ENCODE measurements around the gene ADCYAP1R1.

Gene ADCYAP1R1

GRCh38 chr7:31079126-31079823 is 27.2 kb downstream of the ADCYAP1R1 start:
- DNase-seq (ENCODE audit: insufficient read length, low spot score), result no peak
- TF ChIP-seq PAX5 (IDR thresholded peaks at IDR 0.05; ENCODE audit: insufficient read depth, low read length, severe bottlenecking) (no peak), POLR2AphosphoS5 (IDR thresholded peaks at IDR 0.05; ENCODE audit: low read depth, low read length) (no peak), SPI1 (IDR thresholded peaks at IDR 0.05; ENCODE audit: low read depth, low read length) (no peak), POU2F2 (IDR thresholded peaks at IDR 0.05; ENCODE audit: low read depth, low read length) (no peak), POLR2A (IDR thresholded peaks at IDR 0.05; ENCODE audit: low read depth, low read length) (no peak), TAF1 (IDR thresholded peaks at IDR 0.05; ENCODE audit: low read depth, low read length) (no peak)

DNA sequence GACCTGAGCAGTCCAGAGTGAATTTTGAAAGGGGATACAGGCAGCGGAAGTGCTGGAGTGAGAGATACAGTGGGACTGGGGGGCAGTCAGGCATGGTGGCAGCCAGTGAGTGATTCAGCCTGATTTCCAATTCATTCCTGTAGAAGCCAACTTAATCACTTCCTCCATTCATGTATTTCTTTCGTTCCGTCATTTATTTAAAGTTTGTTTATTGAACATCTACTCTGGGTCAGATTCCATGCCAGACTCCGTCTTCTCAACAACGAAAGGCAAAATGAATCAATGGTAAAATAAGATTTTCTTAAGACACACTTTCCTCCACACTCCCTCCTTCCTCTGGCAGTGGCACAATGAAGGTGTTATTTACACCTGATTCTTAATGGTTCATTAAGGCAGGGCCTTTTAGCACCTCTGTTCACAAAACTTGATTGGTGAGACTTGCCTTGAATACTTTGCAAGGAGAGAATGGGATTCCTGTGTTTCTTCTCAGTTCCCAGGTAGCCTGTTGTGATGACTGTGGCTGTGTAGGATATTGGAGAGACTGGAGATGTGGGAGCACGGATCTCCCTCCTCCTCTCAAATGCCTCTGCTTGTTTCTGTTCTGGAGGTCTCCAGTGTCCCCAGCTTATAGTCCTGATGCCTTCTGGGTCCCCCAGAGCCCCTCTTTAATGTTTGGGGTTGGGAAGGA is 27.9 kb downstream of the ADCYAP1R1 start:
- no peak for FAIRE-seq

More at GRCh38 chr7:31079126-31079823, 27.2 kb downstream of the ADCYAP1R1 start:
- FAIRE-seq, result no peak

DNA sequence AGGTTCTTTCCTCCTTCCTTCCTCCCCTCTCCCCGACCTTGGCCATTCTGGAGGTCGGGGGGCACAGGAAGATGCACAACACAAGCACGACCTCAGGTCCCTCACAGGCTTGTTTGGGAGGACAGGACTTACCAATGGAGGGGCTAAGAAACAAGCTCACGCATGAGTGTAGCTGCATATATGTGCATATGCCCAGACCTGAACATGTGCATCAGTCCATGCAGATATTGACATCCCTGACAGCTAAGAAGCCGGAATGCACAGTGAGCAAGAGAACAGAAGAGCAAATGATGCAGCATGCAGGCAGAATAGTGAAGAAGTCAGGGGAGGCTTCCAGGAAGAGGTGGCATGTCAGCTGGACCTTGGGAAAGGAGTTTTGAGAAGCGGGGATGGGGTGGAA is 28.7 kb downstream of the ADCYAP1R1 start:
- TF ChIP-seq PAX5 (IDR thresholded peaks at IDR 0.05; ENCODE audit: insufficient read depth, low read length, severe bottlenecking) (no peak), POLR2A (IDR thresholded peaks at IDR 0.05; ENCODE audit: low read depth, low read length) (no peak), POLR2AphosphoS5 (IDR thresholded peaks at IDR 0.05; ENCODE audit: low read depth, low read length) (no peak), TAF1 (IDR thresholded peaks at IDR 0.05; ENCODE audit: low read depth, low read length) (no peak), POU2F2 (IDR thresholded peaks at IDR 0.05; ENCODE audit: low read depth, low read length) (no peak), SPI1 (IDR thresholded peaks at IDR 0.05; ENCODE audit: low read depth, low read length) (no peak)
- FAIRE-seq (no peak), DNase-seq (ENCODE audit: insufficient read length, low spot score) (no peak)

More for the DNA sequence above, 27.9 kb downstream of the ADCYAP1R1 start:
- DNase-seq (ENCODE audit: insufficient read length, low spot score), result no peak
- TF ChIP-seq PAX5 (IDR thresholded peaks at IDR 0.05; ENCODE audit: insufficient read depth, low read length, severe bottlenecking), result no peak
- no peak for TF ChIP-seq TAF1 (IDR thresholded peaks at IDR 0.05; ENCODE audit: low read depth, low read length)
- no peak for TF ChIP-seq POU2F2 (IDR thresholded peaks at IDR 0.05; ENCODE audit: low read depth, low read length)
- no peak for TF ChIP-seq POLR2AphosphoS5 (IDR thresholded peaks at IDR 0.05; ENCODE audit: low read depth, low read length)
- no peak for TF ChIP-seq SPI1 (IDR thresholded peaks at IDR 0.05; ENCODE audit: low read depth, low read length)
- no peak for TF ChIP-seq POLR2A (IDR thresholded peaks at IDR 0.05; ENCODE audit: low read depth, low read length)

DNA sequence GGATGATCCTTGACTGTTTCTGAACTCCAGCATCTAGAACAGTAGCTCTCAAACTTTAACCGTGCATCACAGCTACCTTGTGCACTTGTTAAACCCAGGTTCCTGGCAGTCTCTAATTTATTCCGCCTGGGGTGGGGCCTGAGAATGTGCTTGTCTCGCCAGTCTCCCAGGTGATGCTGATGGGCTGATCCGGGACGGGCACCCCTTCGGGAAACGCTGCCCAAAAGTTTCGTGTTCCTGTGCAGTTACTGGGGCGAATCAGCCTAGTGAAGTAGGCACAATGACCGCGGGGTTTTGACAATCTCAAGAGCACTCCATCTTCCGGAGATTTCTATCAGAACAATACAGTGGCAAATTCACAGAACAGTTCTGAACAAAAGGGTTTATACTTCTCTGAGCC is 29.9 kb downstream of the ADCYAP1R1 start:
- TF ChIP-seq PAX5 (IDR thresholded peaks at IDR 0.05; ENCODE audit: insufficient read depth, low read length, severe bottlenecking) (no peak), SPI1 (IDR thresholded peaks at IDR 0.05; ENCODE audit: low read depth, low read length) (no peak), POLR2AphosphoS5 (IDR thresholded peaks at IDR 0.05; ENCODE audit: low read depth, low read length) (no peak), POLR2A (IDR thresholded peaks at IDR 0.05; ENCODE audit: low read depth, low read length) (no peak)
- FAIRE-seq, result no peak
- no peak for DNase-seq (ENCODE audit: insufficient read length, low spot score)

- no peak for FAIRE-seq
- DNase-seq (ENCODE audit: insufficient read length, low spot score), result no peak
- TF ChIP-seq POU2F2 (IDR thresholded peaks at IDR 0.05; ENCODE audit: low read depth, low read length) (no peak), PAX5 (IDR thresholded peaks at IDR 0.05; ENCODE audit: insufficient read depth, low read length, severe bottlenecking) (no peak), TAF1 (IDR thresholded peaks at IDR 0.05; ENCODE audit: low read depth, low read length) (no peak), SPI1 (IDR thresholded peaks at IDR 0.05; ENCODE audit: low read depth, low read length) (no peak), POLR2A (IDR thresholded peaks at IDR 0.05; ENCODE audit: low read depth, low read length) (no peak), POLR2AphosphoS5 (IDR thresholded peaks at IDR 0.05; ENCODE audit: low read depth, low read length) (no peak)
Observed at GRCh38 chr7:31082447-31082846, 30.3 kb downstream of the ADCYAP1R1 start.

- TF ChIP-seq POU2F2 (IDR thresholded peaks at IDR 0.05; ENCODE audit: low read depth, low read length), result no peak
- no peak for TF ChIP-seq PAX5 (IDR thresholded peaks at IDR 0.05; ENCODE audit: insufficient read depth, low read length, severe bottlenecking)
- no peak for TF ChIP-seq POLR2A (IDR thresholded peaks at IDR 0.05; ENCODE audit: low read depth, low read length)
- TF ChIP-seq TAF1 (IDR thresholded peaks at IDR 0.05; ENCODE audit: low read depth, low read length), result no peak
- no peak for TF ChIP-seq POLR2AphosphoS5 (IDR thresholded peaks at IDR 0.05; ENCODE audit: low read depth, low read length)
- TF ChIP-seq SPI1 (IDR thresholded peaks at IDR 0.05; ENCODE audit: low read depth, low read length), result no peak
- no peak for DNase-seq (ENCODE audit: insufficient read length, low spot score)
- no peak for FAIRE-seq
Observed at GRCh38 chr7:31083210-31083786, 31.2 kb downstream of the ADCYAP1R1 start.

GRCh38 chr7:31084226-31084625 is 32.1 kb downstream of the ADCYAP1R1 start:
- FAIRE-seq (no peak), DNase-seq (ENCODE audit: insufficient read length, low spot score) (no peak)
- TF ChIP-seq POLR2AphosphoS5 (IDR thresholded peaks at IDR 0.05; ENCODE audit: low read depth, low read length) (no peak), PAX5 (IDR thresholded peaks at IDR 0.05; ENCODE audit: insufficient read depth, low read length, severe bottlenecking) (no peak), TAF1 (IDR thresholded peaks at IDR 0.05; ENCODE audit: low read depth, low read length) (no peak), POLR2A (IDR thresholded peaks at IDR 0.05; ENCODE audit: low read depth, low read length) (no peak), POU2F2 (IDR thresholded peaks at IDR 0.05; ENCODE audit: low read depth, low read length) (no peak), SPI1 (IDR thresholded peaks at IDR 0.05; ENCODE audit: low read depth, low read length) (no peak)

GRCh38 chr7:31087351-31087750 is 35.2 kb downstream of the ADCYAP1R1 start:
- TF ChIP-seq POLR2A (IDR thresholded peaks at IDR 0.05; ENCODE audit: low read depth, low read length), result no peak
- no peak for FAIRE-seq
- no peak for DNase-seq (ENCODE audit: insufficient read length, low spot score)

- TF ChIP-seq PAX5 (IDR thresholded peaks at IDR 0.05; ENCODE audit: insufficient read depth, low read length, severe bottlenecking), result no peak
- no peak for TF ChIP-seq POLR2AphosphoS5 (IDR thresholded peaks at IDR 0.05; ENCODE audit: low read depth, low read length)
- TF ChIP-seq TAF1 (IDR thresholded peaks at IDR 0.05; ENCODE audit: low read depth, low read length), result no peak
- TF ChIP-seq POLR2A (IDR thresholded peaks at IDR 0.05; ENCODE audit: low read depth, low read length), result no peak
- TF ChIP-seq POU2F2 (IDR thresholded peaks at IDR 0.05; ENCODE audit: low read depth, low read length), result no peak
- TF ChIP-seq SPI1 (IDR thresholded peaks at IDR 0.05; ENCODE audit: low read depth, low read length), result no peak
- DNase-seq (ENCODE audit: insufficient read length, low spot score) (no peak), FAIRE-seq (no peak)
Observed at GRCh38 chr7:31091924-31092434, 39.9 kb downstream of the ADCYAP1R1 start.
